CD14-positive monocyte (primary cell): ENCODE measurements around the gene SECTM1. TPM values are rescaled to one million over a fixed set of nuclear protein-coding genes. Genes with fewer than 3 reads are reported as not detected.

Source experiments
- DNase-seq, 3 donors: peaks; one replicate each; pipeline ENCODE4 v3.0.0-alpha.2; 2011 to 2022
- H2AFZ ChIP-seq: 2 replicates; pipeline ENCODE4 v1.6.0; 2012; ENCODE audit warnings: mild to moderate bottlenecking, low read depth, low read length, inconsistent platforms; ENCODE audit not compliant: insufficient read depth, poor library complexity, severe bottlenecking
- H3K27ac ChIP-seq, 2 donors: 1 replicate in 1 of 2; 2 replicates in 1 of 2; pipeline ENCODE4 v1.5.1; 2012 to 2013; ENCODE audit warnings: low read length in 2 of 2, control low read depth in 1 of 2, inconsistent platforms in 1 of 2, low read depth in 1 of 2, mild to moderate bottlenecking in 1 of 2
- H3K27me3 ChIP-seq, 2 donors: one replicate each; pipeline versions ENCODE4 v1.6.0 to v1.6.1; 2011 to 2013; ENCODE audit warnings: low read length in 2 of 2; ENCODE audit not compliant: control insufficient read depth in 2 of 2, insufficient read depth in 2 of 2
- H3K36me3 ChIP-seq, 2 donors: replicated peaks in 1 of 2; 1 replicate in 1 of 2; 2 replicates in 1 of 2; pipeline versions ENCODE4 v1.5.1 to v1.6.1; 2012 to 2013; ENCODE audit warnings: low read length in 2 of 2, control low read depth in 1 of 2, inconsistent platforms in 1 of 2, mild to moderate bottlenecking in 1 of 2; ENCODE audit not compliant: insufficient read depth in 2 of 2, control insufficient read depth in 1 of 2
- H3K4me1 ChIP-seq, 2 donors: 1 replicate in 1 of 2; 2 replicates in 1 of 2; pipeline versions ENCODE4 v1.5.1 to v1.6.1; 2012 to 2013; ENCODE audit warnings: low read length in 2 of 2, control low read depth in 1 of 2, inconsistent platforms in 1 of 2, mild to moderate bottlenecking in 1 of 2, moderate library complexity in 1 of 2; ENCODE audit not compliant: insufficient read depth in 2 of 2, control insufficient read depth in 1 of 2
- H3K4me2 ChIP-seq: replicated peaks from 2 replicates; pipeline ENCODE3; 2012; ENCODE audit warnings: low read length, moderate library complexity, mild to moderate bottlenecking; ENCODE audit not compliant: poor library complexity, severe bottlenecking; ENCODE audit errors: extremely low read depth
- H3K4me3 ChIP-seq, 3 experiments: fragments of 200-600 bp in 1 of 3; sonication (generic) in 1 of 3; replicated peaks in 1 of 3; 1 replicate in 2 of 3; 2 replicates in 1 of 3; pipeline ENCODE4 v1.5.1; 2011 to 2013; ENCODE audit warnings: low read length in 3 of 3, mild to moderate bottlenecking in 3 of 3, control low read depth in 2 of 3, low read depth in 2 of 3, inconsistent platforms in 1 of 3, moderate library complexity in 1 of 3
- H3K79me2 ChIP-seq: 2 replicates; pipeline ENCODE4 v1.6.0; 2012; ENCODE audit warnings: mild to moderate bottlenecking, control low read depth, inconsistent platforms, low read length, moderate library complexity; ENCODE audit not compliant: insufficient read depth
- H3K9ac ChIP-seq: 2 replicates; pipeline ENCODE4 v1.6.0; 2017; ENCODE audit warnings: low read length, mild to moderate bottlenecking; ENCODE audit not compliant: insufficient read depth, poor library complexity, severe bottlenecking
- H3K9me3 ChIP-seq, 2 donors: replicated peaks in 1 of 2; 1 replicate in 1 of 2; 2 replicates in 1 of 2; pipeline versions ENCODE4 v1.5.1 to v1.6.1; 2012 to 2013; ENCODE audit warnings: low read length in 2 of 2, control low read depth in 1 of 2; ENCODE audit not compliant: control insufficient read depth in 1 of 2, insufficient read depth in 1 of 2
- H4K20me1 ChIP-seq: 2 replicates; pipeline ENCODE4 v1.6.0; 2012; ENCODE audit warnings: mild to moderate bottlenecking, low read length, control low read depth, moderate library complexity; ENCODE audit not compliant: insufficient read depth
- H3K27ac Mint-ChIP-seq, 7 donors: one replicate each; pipeline ENCODE4 v1.8.0; 2020; ENCODE audit warnings: mild to moderate bottlenecking in 7 of 7, mixed read lengths in 7 of 7, moderate library complexity in 6 of 7, inconsistent platforms in 2 of 7
- H3K27me3 Mint-ChIP-seq, 3 donors: one replicate each; pipeline ENCODE4 v1.8.0; 2021 to 2022; ENCODE audit warnings: low read depth in 3 of 3, mild to moderate bottlenecking in 3 of 3, mixed read lengths in 3 of 3, moderate library complexity in 3 of 3, inconsistent platforms in 1 of 3
- H3K36me3 Mint-ChIP-seq, 2 donors: one replicate each; pipeline ENCODE4 v1.8.0; 2020; ENCODE audit warnings: mixed read lengths in 2 of 2, inconsistent platforms in 1 of 2, mild to moderate bottlenecking in 1 of 2
- H3K4me1 Mint-ChIP-seq: one replicate; pipeline ENCODE4 v1.8.0; 2020; ENCODE audit warnings: mild to moderate bottlenecking, mixed read lengths
- H3K4me3 Mint-ChIP-seq, 2 donors: one replicate each; pipeline ENCODE4 v1.8.0; 2020; ENCODE audit warnings: mild to moderate bottlenecking in 2 of 2, mixed read lengths in 2 of 2, moderate library complexity in 1 of 2
- H3K9me3 Mint-ChIP-seq, 7 donors: one replicate each; pipeline ENCODE4 v1.8.0; 2020 to 2022; ENCODE audit warnings: mixed read lengths in 7 of 7, mild to moderate bottlenecking in 6 of 7, moderate library complexity in 6 of 7, inconsistent platforms in 2 of 7
- WGBS: methylation state at CpG from one replicate; pipeline ENCODE4 v1.1.5; 2013; ENCODE audit warnings: missing lambda C conversion rate; ENCODE audit not compliant: insufficient coverage; 5-methylcytosine and 5-hydroxymethylcytosine counted together
- intact Hi-C, 2 donors: fragments of 100-400 bp; cut with micrococcal nuclease; formaldehyde crosslinking; loops; one replicate each; pipeline versions ENCODE4 v1.15.0 to v1.15.1; 2023
- polyA plus RNA-seq, 3 donors: library from polyadenylated mRNA; depleted of rRNA in 1 of 3; unstranded in 2 of 3; stranded (reverse) in 1 of 3; fragments of 300-500 nt in 2 of 3; fragments of >200 nt in 1 of 3; fragmentation: Illumina TruSeq in 2 of 3; gene quantifications; 1 replicate in 2 of 3; 2 replicates in 1 of 3; pipeline ENCODE4 v1.2.3, GENCODE V29; 2012 to 2021
- TF ChIP-seq, protein P1 (sequence below): fragments of 200-600 bp; IDR thresholded peaks from one replicate; pipeline ENCODE4 v1.8.0; 2022; ENCODE audit warnings: antibody characterized with exemption, mild to moderate bottlenecking

SECTM1 gene
- polyA plus RNA-seq, 3 donors, result 136 to 209 (median 188) TPM

DNA sequence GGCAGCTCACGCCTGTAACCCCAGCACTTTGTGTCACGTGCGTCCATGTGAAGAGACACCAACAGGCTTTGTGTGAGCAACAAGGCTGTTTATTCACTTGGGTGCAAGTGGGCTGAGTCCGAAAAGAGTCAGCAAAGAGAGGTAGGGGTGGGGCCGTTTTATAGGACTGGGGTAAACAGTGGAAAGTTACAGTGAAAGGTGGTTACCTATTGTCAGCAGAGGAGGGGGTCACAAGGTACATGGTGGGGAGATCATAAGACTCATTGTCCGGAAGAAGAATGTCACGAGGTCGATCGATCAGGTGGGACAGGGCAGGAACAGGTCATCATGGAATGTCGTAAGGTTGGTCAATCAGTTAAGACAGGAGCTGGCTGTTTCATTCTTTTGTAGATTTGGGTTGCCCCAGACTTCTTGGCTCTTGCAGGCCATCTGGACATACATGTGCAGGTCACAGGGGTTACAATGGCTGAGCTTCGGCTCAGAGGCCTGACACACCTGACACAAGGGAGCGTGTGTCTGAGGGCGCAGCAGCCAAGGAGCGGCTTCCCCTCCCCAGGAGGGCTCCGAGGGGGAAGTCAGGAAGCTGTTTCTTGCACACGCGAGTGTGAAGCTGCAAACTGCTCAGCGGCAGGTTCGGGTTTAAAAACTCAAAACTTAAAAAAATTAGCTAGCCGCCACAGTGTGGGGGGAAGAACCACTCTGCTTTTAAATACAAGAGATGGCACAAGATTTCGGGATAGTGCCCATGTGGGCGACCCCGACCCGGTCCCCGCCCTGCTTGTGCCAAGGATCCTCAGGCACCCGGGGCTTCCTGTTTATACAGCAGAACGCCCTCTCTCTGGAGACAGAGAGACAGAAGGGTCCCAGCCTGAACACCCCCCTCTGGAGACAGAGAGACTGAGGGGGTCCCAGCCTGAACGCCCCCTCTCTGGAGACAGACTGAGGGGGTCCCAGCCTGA is 13.1 kb upstream of the SECTM1 start:
- Histone ChIP-seq H3K9me3 (no peaks in the 10 kb centered on the region), H3K27me3 (peaks cover 0 to 5% of the 10 kb centered on the region in 2 donors), H3K79me2 (no peaks in the 10 kb centered on the region), H2AFZ (no peak overlapping the region), H3K4me2 (peak overlapping the region; percentile 58), H3K9ac (no peak overlapping the region), H3K27ac (no peak overlapping the region), H4K20me1 (no peaks in the 10 kb centered on the region), H3K4me3 (no peak overlapping the region), H3K4me1 (peaks cover 6 to 14% of the 10 kb centered on the region in 2 donors), H3K36me3 (no peaks in the 10 kb centered on the region)
- H3K27ac Mint-ChIP-seq, result no peak overlapping the region
- H3K4me3 Mint-ChIP-seq, result peak overlapping the region; percentile 50 to 65
- H3K9me3 Mint-ChIP-seq, result peaks cover 0 to 2% (median 0%) of the 10 kb centered on the region in 7 donors
- H3K27me3 Mint-ChIP-seq, result peaks cover 5 to 23% (median 21%) of the 10 kb centered on the region in 3 donors
- WGBS, result 32% methylated on average over 25 of the region's 28 CpGs
- TF ChIP-seq, protein P1, sequence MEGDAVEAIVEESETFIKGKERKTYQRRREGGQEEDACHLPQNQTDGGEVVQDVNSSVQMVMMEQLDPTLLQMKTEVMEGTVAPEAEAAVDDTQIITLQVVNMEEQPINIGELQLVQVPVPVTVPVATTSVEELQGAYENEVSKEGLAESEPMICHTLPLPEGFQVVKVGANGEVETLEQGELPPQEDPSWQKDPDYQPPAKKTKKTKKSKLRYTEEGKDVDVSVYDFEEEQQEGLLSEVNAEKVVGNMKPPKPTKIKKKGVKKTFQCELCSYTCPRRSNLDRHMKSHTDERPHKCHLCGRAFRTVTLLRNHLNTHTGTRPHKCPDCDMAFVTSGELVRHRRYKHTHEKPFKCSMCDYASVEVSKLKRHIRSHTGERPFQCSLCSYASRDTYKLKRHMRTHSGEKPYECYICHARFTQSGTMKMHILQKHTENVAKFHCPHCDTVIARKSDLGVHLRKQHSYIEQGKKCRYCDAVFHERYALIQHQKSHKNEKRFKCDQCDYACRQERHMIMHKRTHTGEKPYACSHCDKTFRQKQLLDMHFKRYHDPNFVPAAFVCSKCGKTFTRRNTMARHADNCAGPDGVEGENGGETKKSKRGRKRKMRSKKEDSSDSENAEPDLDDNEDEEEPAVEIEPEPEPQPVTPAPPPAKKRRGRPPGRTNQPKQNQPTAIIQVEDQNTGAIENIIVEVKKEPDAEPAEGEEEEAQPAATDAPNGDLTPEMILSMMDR, result no peak
- peaks cover 10% of the 10 kb centered on the region for H3K4me1 Mint-ChIP-seq
- no peaks in the 10 kb centered on the region for H3K36me3 Mint-ChIP-seq
- peak in 1 of 3 donors; percentile 26 for DNase-seq
- intact Hi-C loops, result no loop called here

DNA sequence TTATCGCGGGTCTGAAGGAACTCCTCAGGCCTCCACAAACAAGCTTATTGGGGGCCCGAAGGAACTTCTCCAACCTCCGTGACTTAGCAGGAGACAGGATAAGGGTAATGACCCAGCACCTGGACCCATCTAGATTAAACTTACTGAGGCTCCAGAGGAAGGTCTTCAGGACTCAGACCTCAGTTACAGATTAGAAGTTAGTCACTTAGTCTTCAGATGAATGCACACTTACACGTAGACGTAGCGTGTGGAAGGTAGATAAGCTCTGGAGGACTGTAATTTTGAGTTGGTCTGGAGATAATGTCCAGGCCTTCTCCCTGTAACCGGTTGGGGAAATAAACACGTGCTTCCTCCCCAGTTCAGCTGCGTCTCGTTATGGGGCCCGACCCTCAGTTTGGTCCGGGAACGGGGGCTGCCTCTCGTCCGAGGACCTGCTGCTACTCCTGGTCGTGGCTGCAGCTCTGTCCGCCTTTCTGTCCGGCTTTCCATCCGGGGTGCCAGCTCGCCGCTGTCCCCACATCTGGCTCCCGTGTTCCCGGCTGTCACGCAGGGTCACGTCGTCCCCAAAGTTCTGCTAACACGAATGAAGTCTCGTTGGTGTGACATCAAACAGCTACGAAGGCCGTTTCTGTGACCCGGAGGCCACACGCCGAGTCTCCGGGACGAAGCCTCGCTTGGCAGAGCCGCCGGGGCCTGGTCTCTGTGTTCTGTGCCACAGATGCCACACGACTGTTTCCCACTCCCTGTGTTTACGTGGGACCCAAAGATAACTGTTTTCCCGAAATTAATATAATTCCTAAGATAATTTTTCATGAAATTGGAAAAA is 11.8 kb upstream of the SECTM1 start:
- H3K4me1 Mint-ChIP-seq, result peaks cover 13% of the 10 kb centered on the region
- Histone ChIP-seq H3K4me2 (no peak overlapping the region), H3K79me2 (no peaks in the 10 kb centered on the region), H3K4me1 (peaks cover 7 to 16% of the 10 kb centered on the region in 2 donors), H3K4me3 (no peak overlapping the region), H3K36me3 (no peaks in the 10 kb centered on the region), H3K9me3 (peaks cover 0 to 3% of the 10 kb centered on the region in 2 donors), H2AFZ (no peak overlapping the region), H3K27ac (no peak overlapping the region), H3K9ac (no peak overlapping the region), H4K20me1 (no peaks in the 10 kb centered on the region), H3K27me3 (peaks cover 0 to 5% of the 10 kb centered on the region in 2 donors)
- 95% methylated on average over 37 of the region's 42 CpGs for WGBS
- H3K9me3 Mint-ChIP-seq, result peaks cover 0 to 11% (median 8%) of the 10 kb centered on the region in 7 donors
- no peak for DNase-seq
- no peaks in the 10 kb centered on the region for H3K36me3 Mint-ChIP-seq
- H3K27me3 Mint-ChIP-seq, result peaks cover 5 to 21% (median 18%) of the 10 kb centered on the region in 3 donors
- intact Hi-C loops, result no loop called here
- TF ChIP-seq, protein P1, result no peak
- H3K4me3 Mint-ChIP-seq, result no peak overlapping the region
- no peak overlapping the region for H3K27ac Mint-ChIP-seq
